Smooth muscle cell (in vitro differentiated cells): ENCODE measurements around the gene C9orf153. TPM values are rescaled to one million over a fixed set of nuclear protein-coding genes. Genes with fewer than 3 reads are reported as not detected.

Experiments used
- DNase-seq: peaks from one replicate; lab custom pipeline; 2025; ENCODE audit not compliant: unreplicated experiment; lab: John Stamatoyannopoulos, UW
- H2AFZ ChIP-seq: fragments of 200-600 bp; sonication (generic); 2 replicates; pipeline ENCODE4 v1.6.0; 2016; ENCODE audit warnings: antibody characterized with exemption, low read depth, mild to moderate bottlenecking
- H3F3A ChIP-seq: fragments of 200-600 bp; sonication (generic); 2 replicates; pipeline ENCODE4 v1.6.0; 2017; ENCODE audit warnings: antibody characterized with exemption, low read depth
- H3K27ac ChIP-seq: fragments of 200-600 bp; sonication (generic); 2 replicates; pipeline ENCODE4 v1.5.1; 2016; ENCODE audit warnings: low read depth, mild to moderate bottlenecking
- H3K27me3 ChIP-seq: fragments of 200-600 bp; sonication (generic); 2 replicates; pipeline ENCODE4 v1.6.1; 2016; ENCODE audit warnings: low read depth, mild to moderate bottlenecking
- H3K36me3 ChIP-seq: fragments of 200-600 bp; sonication (generic); 2 replicates; pipeline ENCODE4 v1.5.1; 2016; ENCODE audit warnings: low read depth
- H3K4me1 ChIP-seq: fragments of 200-600 bp; sonication (generic); 2 replicates; pipeline ENCODE4 v1.5.1; 2016; ENCODE audit warnings: low read depth
- H3K4me2 ChIP-seq: fragments of 200-600 bp; sonication (generic); 2 replicates; pipeline ENCODE4 v1.6.0; 2016; ENCODE audit warnings: mild to moderate bottlenecking
- H3K4me3 ChIP-seq: fragments of 200-600 bp; sonication (generic); 2 replicates; pipeline ENCODE4 v1.5.1; 2016; ENCODE audit warnings: mild to moderate bottlenecking
- H3K79me2 ChIP-seq: fragments of 200-600 bp; sonication (generic); 2 replicates; pipeline ENCODE4 v1.6.0; 2016; ENCODE audit warnings: low read depth, mild to moderate bottlenecking
- H3K9ac ChIP-seq: fragments of 200-600 bp; sonication (generic); 2 replicates; pipeline ENCODE4 v1.6.0; 2016; ENCODE audit warnings: low read depth
- H3K9me3 ChIP-seq: fragments of 200-600 bp; sonication (generic); replicated peaks from 2 replicates; pipeline ENCODE4 v1.5.1; 2016; ENCODE audit warnings: low read depth
- H4K20me1 ChIP-seq: fragments of 200-600 bp; sonication (generic); 2 replicates; pipeline ENCODE4 v1.6.0; 2016; ENCODE audit warnings: low read depth
- CTCF ChIP-seq: fragments of 200-600 bp; sonication (generic); IDR thresholded peaks from 2 replicates; pipeline ENCODE4 v1.5.1; 2017; ENCODE audit warnings: borderline replicate concordance, mild to moderate bottlenecking, antibody characterized with exemption; ENCODE audit not compliant: insufficient read depth, poor library complexity, severe bottlenecking
- WGBS: methylation state at CpG from one replicate; pipeline ENCODE4 v1.1.7; 2016; ENCODE audit warnings: low lambda C conversion rate; 5-methylcytosine and 5-hydroxymethylcytosine counted together
- polyA plus RNA-seq: library from polyadenylated mRNA; unstranded; fragments of >200 nt; fragmentation: Nextera tagmentation; extraction: Ambion mirVana; gene quantifications from 2 replicates; pipeline ENCODE4 v1.2.1, GENCODE V29; 2016
- total RNA-seq: library from RNA; depleted of rRNA; stranded (reverse); fragments of >200 nt; gene quantifications from 2 replicates; pipeline ENCODE4 v1.2.3, GENCODE V29; 2014

C9orf153 gene
- total and polyA plus RNA-seq, 2 experiments from 2014 or later, result 0.63 TPM; not detected in 1

GRCh38 chr9:86250123-86250522, 9.3 kb downstream of the C9orf153 start:
- Histone ChIP-seq H3K9ac (no peak overlapping the region), H2AFZ (no peak overlapping the region), H3K79me2 (no peaks in the 10 kb centered on the region), H4K20me1 (no peaks in the 10 kb centered on the region), H3F3A (no peaks in the 10 kb centered on the region), H3K27ac (no peak overlapping the region), H3K9me3 (peaks cover 13% of the 10 kb centered on the region), H3K27me3 (no peaks in the 10 kb centered on the region), H3K4me1 (no peaks in the 10 kb centered on the region), H3K4me3 (no peak overlapping the region), H3K4me2 (no peak overlapping the region), H3K36me3 (no peaks in the 10 kb centered on the region)
- no peak for TF ChIP-seq CTCF
- no peak for DNase-seq

GRCh38 chr9:86248746-86249145, 10.7 kb downstream of the C9orf153 start:
- Histone ChIP-seq H3K27me3 (no peaks in the 10 kb centered on the region), H3K27ac (no peak overlapping the region), H3F3A (no peaks in the 10 kb centered on the region), H3K79me2 (no peaks in the 10 kb centered on the region), H3K9ac (no peak overlapping the region), H4K20me1 (no peaks in the 10 kb centered on the region), H3K9me3 (peaks cover 13% of the 10 kb centered on the region), H3K4me2 (no peak overlapping the region), H3K4me3 (no peak overlapping the region), H3K4me1 (no peaks in the 10 kb centered on the region), H2AFZ (no peak overlapping the region), H3K36me3 (no peaks in the 10 kb centered on the region)
- WGBS, result 90% methylated on average over 4 of the region's 4 CpGs
- no peak for DNase-seq
- no peak for TF ChIP-seq CTCF

- Histone ChIP-seq H3K27ac (no peak overlapping the region), H3K79me2 (no peaks in the 10 kb centered on the region), H2AFZ (no peak overlapping the region), H4K20me1 (no peaks in the 10 kb centered on the region), H3F3A (no peaks in the 10 kb centered on the region), H3K27me3 (no peaks in the 10 kb centered on the region), H3K9me3 (no peaks in the 10 kb centered on the region), H3K4me2 (no peak overlapping the region), H3K36me3 (no peaks in the 10 kb centered on the region), H3K4me3 (no peak overlapping the region), H3K4me1 (no peaks in the 10 kb centered on the region), H3K9ac (no peak overlapping the region)
- DNase-seq, result no peak
- 67% methylated on average over 6 of the region's 6 CpGs for WGBS
- no peak for TF ChIP-seq CTCF
Measured at GRCh38 chr9:86246752-86247161, 12.7 kb downstream of the C9orf153 start.

- Histone ChIP-seq H2AFZ (no peak overlapping the region), H3K36me3 (no peaks in the 10 kb centered on the region), H3K4me3 (no peak overlapping the region), H3K4me1 (no peaks in the 10 kb centered on the region), H4K20me1 (no peaks in the 10 kb centered on the region), H3K27me3 (no peaks in the 10 kb centered on the region), H3K79me2 (no peaks in the 10 kb centered on the region), H3K9ac (no peak overlapping the region), H3K4me2 (no peak overlapping the region), H3K9me3 (no peaks in the 10 kb centered on the region), H3F3A (no peaks in the 10 kb centered on the region), H3K27ac (no peak overlapping the region)
- no peak for TF ChIP-seq CTCF
- no peak for DNase-seq
- WGBS, result 63% methylated on average over 2 of the region's 2 CpGs
Measured at GRCh38 chr9:86242071-86242470, 17.4 kb downstream of the C9orf153 start.
